ENCODE results near the gene BRI3BP.

BRI3BP gene

DNA sequence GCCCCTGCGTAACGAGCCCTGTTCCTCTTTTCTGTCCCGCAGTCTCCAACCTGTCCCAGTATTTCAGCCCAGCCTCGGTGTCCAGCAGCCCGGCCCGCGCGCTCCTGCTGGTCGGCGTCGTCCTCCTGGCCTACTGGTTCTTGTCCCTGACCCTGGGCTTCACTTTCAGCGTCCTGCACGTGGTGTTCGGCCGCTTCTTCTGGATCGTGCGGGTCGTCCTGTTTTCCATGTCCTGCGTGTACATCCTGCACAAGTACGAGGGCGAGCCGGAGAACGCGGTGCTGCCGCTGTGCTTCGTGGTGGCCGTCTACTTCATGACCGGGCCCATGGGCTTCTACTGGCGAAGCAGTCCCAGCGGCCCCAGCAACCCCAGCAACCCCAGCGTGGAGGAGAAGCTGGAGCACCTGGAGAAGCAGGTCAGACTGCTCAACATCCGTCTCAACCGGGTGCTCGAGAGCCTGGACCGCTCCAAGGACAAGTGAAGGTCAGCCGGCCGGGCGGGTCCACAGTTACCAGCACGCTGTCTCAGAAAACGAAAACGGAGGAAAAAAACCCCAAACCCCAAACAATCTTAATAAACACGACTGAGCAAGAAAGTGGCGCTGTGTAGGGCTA lies 31.6 kb downstream of the BRI3BP start:
- Histone ChIP-seq H3K4me3 (ENCODE audit: low read length) (no peak overlapping the region), H3K4me2 (ENCODE audit: low read depth, low read length) (no peak overlapping the region), H3K27ac (ENCODE audit: low read length) (no peak overlapping the region), H3K4me1 (ENCODE audit: low read length) (no peaks in the 10 kb centered on the region), H3K79me2 (ENCODE audit: low read length) (no peaks in the 10 kb centered on the region), H3F3A (ENCODE audit: insufficient read depth, low read length) (no peaks in the 10 kb centered on the region), H3K9me3 (replicated peaks; ENCODE audit: insufficient read depth, low read length) (no peaks in the 10 kb centered on the region), H3K9me2 (replicated peaks; ENCODE audit: insufficient read depth, low read length) (no peaks in the 10 kb centered on the region), H3K36me3 (replicated peaks; ENCODE audit: insufficient read depth, low read length) (no peaks in the 10 kb centered on the region), H3K27me3 (replicated peaks; ENCODE audit: insufficient read depth, low read length) (no peaks in the 10 kb centered on the region), H3K9ac (ENCODE audit: low read length) (no peak overlapping the region), H4K20me1 (ENCODE audit: insufficient read depth, low read length) (no peaks in the 10 kb centered on the region), H2AFZ (ENCODE audit: low read length) (no peak overlapping the region)
- TF ChIP-seq, protein P1, sequence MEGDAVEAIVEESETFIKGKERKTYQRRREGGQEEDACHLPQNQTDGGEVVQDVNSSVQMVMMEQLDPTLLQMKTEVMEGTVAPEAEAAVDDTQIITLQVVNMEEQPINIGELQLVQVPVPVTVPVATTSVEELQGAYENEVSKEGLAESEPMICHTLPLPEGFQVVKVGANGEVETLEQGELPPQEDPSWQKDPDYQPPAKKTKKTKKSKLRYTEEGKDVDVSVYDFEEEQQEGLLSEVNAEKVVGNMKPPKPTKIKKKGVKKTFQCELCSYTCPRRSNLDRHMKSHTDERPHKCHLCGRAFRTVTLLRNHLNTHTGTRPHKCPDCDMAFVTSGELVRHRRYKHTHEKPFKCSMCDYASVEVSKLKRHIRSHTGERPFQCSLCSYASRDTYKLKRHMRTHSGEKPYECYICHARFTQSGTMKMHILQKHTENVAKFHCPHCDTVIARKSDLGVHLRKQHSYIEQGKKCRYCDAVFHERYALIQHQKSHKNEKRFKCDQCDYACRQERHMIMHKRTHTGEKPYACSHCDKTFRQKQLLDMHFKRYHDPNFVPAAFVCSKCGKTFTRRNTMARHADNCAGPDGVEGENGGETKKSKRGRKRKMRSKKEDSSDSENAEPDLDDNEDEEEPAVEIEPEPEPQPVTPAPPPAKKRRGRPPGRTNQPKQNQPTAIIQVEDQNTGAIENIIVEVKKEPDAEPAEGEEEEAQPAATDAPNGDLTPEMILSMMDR (IDR thresholded peaks at IDR 0.05; ENCODE audit: low read length): no peak
- no peak for TF ChIP-seq EZH2 (optimal IDR thresholded peaks at IDR 0.05; ENCODE audit: low read depth, low read length)
- no peak for TF ChIP-seq EZH2phosphoT487 (IDR thresholded peaks at IDR 0.05; ENCODE audit: low read length)
- DNase-seq: no peak

DNA sequence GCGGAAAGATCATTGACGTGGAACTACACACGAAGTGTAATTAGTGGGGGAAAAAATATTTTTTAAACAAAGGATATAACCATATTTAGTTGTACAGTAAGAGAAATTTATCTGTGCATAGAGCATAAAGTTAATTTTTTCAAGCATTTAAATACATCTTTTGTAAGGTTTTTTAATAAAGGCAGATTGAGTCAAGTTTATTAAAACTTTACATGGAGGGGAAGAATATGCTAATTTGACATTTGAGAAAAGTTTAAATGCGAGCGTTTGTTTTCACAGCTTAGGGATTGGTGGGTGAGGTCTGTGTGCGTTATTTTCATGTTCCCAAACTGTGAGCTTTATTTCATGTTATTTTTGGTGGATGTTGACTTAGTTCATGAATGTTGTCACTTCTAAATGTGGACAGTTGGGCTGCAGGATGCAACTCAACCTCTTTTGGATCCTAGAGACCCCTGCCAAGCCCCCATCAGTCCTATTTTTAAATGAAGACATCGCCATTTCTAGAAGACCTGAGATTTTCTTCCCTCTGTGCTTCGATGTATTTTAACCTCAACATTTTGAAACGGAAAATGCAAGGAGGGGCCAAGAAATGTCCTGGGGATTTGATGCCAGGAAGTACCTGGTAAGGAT lies 32.3 kb downstream of the BRI3BP start:
- Histone ChIP-seq H3F3A (ENCODE audit: insufficient read depth, low read length) (no peaks in the 10 kb centered on the region), H3K27me3 (replicated peaks; ENCODE audit: insufficient read depth, low read length) (no peaks in the 10 kb centered on the region), H3K4me1 (ENCODE audit: low read length) (no peaks in the 10 kb centered on the region), H3K36me3 (replicated peaks; ENCODE audit: insufficient read depth, low read length) (no peaks in the 10 kb centered on the region), H3K9me3 (replicated peaks; ENCODE audit: insufficient read depth, low read length) (no peaks in the 10 kb centered on the region), H3K27ac (ENCODE audit: low read length) (no peak overlapping the region), H3K4me3 (ENCODE audit: low read length) (no peak overlapping the region), H2AFZ (ENCODE audit: low read length) (no peak overlapping the region), H3K4me2 (ENCODE audit: low read depth, low read length) (no peak overlapping the region), H3K79me2 (ENCODE audit: low read length) (no peaks in the 10 kb centered on the region), H3K9ac (ENCODE audit: low read length) (no peak overlapping the region), H3K9me2 (replicated peaks; ENCODE audit: insufficient read depth, low read length) (no peaks in the 10 kb centered on the region), H4K20me1 (ENCODE audit: insufficient read depth, low read length) (no peaks in the 10 kb centered on the region)
- no peak for TF ChIP-seq EZH2 (optimal IDR thresholded peaks at IDR 0.05; ENCODE audit: low read depth, low read length)
- TF ChIP-seq, protein P1 (IDR thresholded peaks at IDR 0.05; ENCODE audit: low read length): no peak
- no peak for TF ChIP-seq EZH2phosphoT487 (IDR thresholded peaks at IDR 0.05; ENCODE audit: low read length)
- DNase-seq: no peak

DNA sequence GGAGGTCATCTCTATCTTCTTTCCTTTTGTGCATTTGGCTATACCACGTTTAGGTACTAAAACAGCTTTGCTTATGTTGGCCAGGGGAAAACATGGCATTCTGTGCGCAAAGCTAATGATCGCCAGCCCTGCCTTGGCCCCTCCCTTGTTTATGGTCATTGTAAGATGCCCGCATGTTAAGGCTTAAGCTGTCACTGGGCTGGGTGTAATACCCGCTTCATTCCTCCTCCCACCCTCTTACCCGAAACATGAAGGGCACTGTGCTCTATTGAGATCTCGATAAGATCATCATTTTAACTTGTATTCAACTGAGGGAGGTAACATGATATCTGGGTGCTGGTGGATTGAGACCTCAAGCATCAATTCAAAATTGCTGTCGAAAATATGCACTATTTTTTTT lies 34.7 kb downstream of the BRI3BP start:
- no peak overlapping the region for H3K27ac ChIP-seq (ENCODE audit: low read length)
- H3K27me3 ChIP-seq (replicated peaks; ENCODE audit: insufficient read depth, low read length): no peaks in the 10 kb centered on the region
- no peaks in the 10 kb centered on the region for H3K9me3 ChIP-seq (replicated peaks; ENCODE audit: insufficient read depth, low read length)
- H3K79me2 ChIP-seq (ENCODE audit: low read length): no peaks in the 10 kb centered on the region
- H3K36me3 ChIP-seq (replicated peaks; ENCODE audit: insufficient read depth, low read length): no peaks in the 10 kb centered on the region
- no peaks in the 10 kb centered on the region for H4K20me1 ChIP-seq (ENCODE audit: insufficient read depth, low read length)
- no peaks in the 10 kb centered on the region for H3K9me2 ChIP-seq (replicated peaks; ENCODE audit: insufficient read depth, low read length)
- no peak for DNase-seq
- TF ChIP-seq EZH2 (optimal IDR thresholded peaks at IDR 0.05; ENCODE audit: low read depth, low read length) (no peak), EZH2phosphoT487 (IDR thresholded peaks at IDR 0.05; ENCODE audit: low read length) (no peak)
- TF ChIP-seq, protein P1 (IDR thresholded peaks at IDR 0.05; ENCODE audit: low read length): no peak
- H3K4me3 ChIP-seq (ENCODE audit: low read length): no peak overlapping the region
- no peak overlapping the region for H3K4me2 ChIP-seq (ENCODE audit: low read depth, low read length)
- no peaks in the 10 kb centered on the region for H3F3A ChIP-seq (ENCODE audit: insufficient read depth, low read length)
- H3K9ac ChIP-seq (ENCODE audit: low read length): no peak overlapping the region
- no peaks in the 10 kb centered on the region for H3K4me1 ChIP-seq (ENCODE audit: low read length)
- H2AFZ ChIP-seq (ENCODE audit: low read length): no peak overlapping the region

Data from MM.1S (cell line).